ENCODE data around the gene CIT.

- no peak for TF ChIP-seq CTCF (IDR thresholded peaks at IDR 0.05)
- TF ChIP-seq ZFX (IDR thresholded peaks at IDR 0.05; ENCODE audit: borderline replicate concordance) = no peak
These were observed 184.1 kb downstream of the CIT start for GRCh38 chr12:119692997-119693396.

Data from 22Rv1 (cell line).